ENCODE measurements around the gene BMP8A.

The BMP8A gene

GRCh38 chr1:39484564-39484963, 6.9 kb upstream of the BMP8A start:
- no peaks in the 10 kb centered on the region for H3K9me3 ChIP-seq (ENCODE audit: insufficient read depth, low read length)
- TF ChIP-seq EZH2phosphoT487 (conservative IDR thresholded peaks at IDR 0.05; ENCODE audit: low read length) (no peak), CTCF (IDR thresholded peaks at IDR 0.05; ENCODE audit: insufficient read depth, low read length, poor library complexity, severe bottlenecking) (no peak)
- no peak overlapping the region for H3K4me2 ChIP-seq (ENCODE audit: low read depth, low read length, poor library complexity, severe bottlenecking)
- H3K9ac ChIP-seq (ENCODE audit: low read length) = no peak overlapping the region
- no peaks in the 10 kb centered on the region for H3K79me2 ChIP-seq (ENCODE audit: insufficient read depth, low read length)
- H3K4me3 ChIP-seq (ENCODE audit: insufficient read depth, low read length, poor library complexity, severe bottlenecking) = no peak overlapping the region
- peaks cover 21% of the 10 kb centered on the region for H3K36me3 ChIP-seq (ENCODE audit: low read length)
- no peak overlapping the region for H2AFZ ChIP-seq (ENCODE audit: low read depth, low read length, severe bottlenecking)
- H3K9me2 ChIP-seq (replicated peaks; ENCODE audit: insufficient read depth, low read length) = no peaks in the 10 kb centered on the region
- peaks cover 11% of the 10 kb centered on the region; the same call in 1 of the 2 replicates for H3F3A ChIP-seq (ENCODE audit: insufficient read depth)
- H3K27ac ChIP-seq (ENCODE audit: low read depth, low read length) = no peak overlapping the region
- H4K20me1 ChIP-seq (ENCODE audit: low read depth, low read length) = no peaks in the 10 kb centered on the region
- H3K27me3 ChIP-seq (ENCODE audit: low read length) = no peaks in the 10 kb centered on the region

- Histone ChIP-seq H3K4me2 (ENCODE audit: low read depth, low read length, poor library complexity, severe bottlenecking) (no peak overlapping the region), H3K9me2 (replicated peaks; ENCODE audit: insufficient read depth, low read length) (no peaks in the 10 kb centered on the region), H3K4me3 (ENCODE audit: insufficient read depth, low read length, poor library complexity, severe bottlenecking) (no peak overlapping the region), H3K27me3 (ENCODE audit: low read length) (no peaks in the 10 kb centered on the region), H3K27ac (ENCODE audit: low read depth, low read length) (no peak overlapping the region), H3K79me2 (ENCODE audit: insufficient read depth, low read length) (no peaks in the 10 kb centered on the region), H3K9ac (ENCODE audit: low read length) (no peak overlapping the region), H2AFZ (ENCODE audit: low read depth, low read length, severe bottlenecking) (no peak overlapping the region), H4K20me1 (ENCODE audit: low read depth, low read length) (no peaks in the 10 kb centered on the region), H3K9me3 (ENCODE audit: insufficient read depth, low read length) (no peaks in the 10 kb centered on the region), H3F3A (ENCODE audit: insufficient read depth) (peaks cover 14% of the 10 kb centered on the region; the same call in 1 of the 2 replicates), H3K36me3 (ENCODE audit: low read length) (peaks cover 18% of the 10 kb centered on the region)
- TF ChIP-seq EZH2phosphoT487 (conservative IDR thresholded peaks at IDR 0.05; ENCODE audit: low read length) = no peak
- TF ChIP-seq CTCF (IDR thresholded peaks at IDR 0.05; ENCODE audit: insufficient read depth, low read length, poor library complexity, severe bottlenecking) = no peak
These were observed 6.2 kb upstream of the BMP8A start for GRCh38 chr1:39485046-39485803.

- Histone ChIP-seq H3F3A (ENCODE audit: insufficient read depth) (peaks cover 14% of the 10 kb centered on the region; the same call in 1 of the 2 replicates), H3K4me2 (ENCODE audit: low read depth, low read length, poor library complexity, severe bottlenecking) (no peak overlapping the region), H3K9ac (ENCODE audit: low read length) (no peak overlapping the region), H3K9me2 (replicated peaks; ENCODE audit: insufficient read depth, low read length) (no peaks in the 10 kb centered on the region), H3K9me3 (ENCODE audit: insufficient read depth, low read length) (no peaks in the 10 kb centered on the region), H3K27me3 (ENCODE audit: low read length) (no peaks in the 10 kb centered on the region), H3K79me2 (ENCODE audit: insufficient read depth, low read length) (no peaks in the 10 kb centered on the region), H3K36me3 (ENCODE audit: low read length) (peaks cover 11% of the 10 kb centered on the region; the same call in 1 of the 2 replicates), H3K27ac (ENCODE audit: low read depth, low read length) (no peak overlapping the region), H4K20me1 (ENCODE audit: low read depth, low read length) (no peaks in the 10 kb centered on the region), H3K4me3 (ENCODE audit: insufficient read depth, low read length, poor library complexity, severe bottlenecking) (no peak overlapping the region), H2AFZ (ENCODE audit: low read depth, low read length, severe bottlenecking) (no peak overlapping the region)
- no peak for TF ChIP-seq CTCF (IDR thresholded peaks at IDR 0.05; ENCODE audit: insufficient read depth, low read length, poor library complexity, severe bottlenecking)
- TF ChIP-seq EZH2phosphoT487 (conservative IDR thresholded peaks at IDR 0.05; ENCODE audit: low read length) = no peak
These were observed 3.4 kb upstream of the BMP8A start for GRCh38 chr1:39488012-39488545.
